ENCODE measurements around the gene MTUS2.

MTUS2 gene

DNA sequence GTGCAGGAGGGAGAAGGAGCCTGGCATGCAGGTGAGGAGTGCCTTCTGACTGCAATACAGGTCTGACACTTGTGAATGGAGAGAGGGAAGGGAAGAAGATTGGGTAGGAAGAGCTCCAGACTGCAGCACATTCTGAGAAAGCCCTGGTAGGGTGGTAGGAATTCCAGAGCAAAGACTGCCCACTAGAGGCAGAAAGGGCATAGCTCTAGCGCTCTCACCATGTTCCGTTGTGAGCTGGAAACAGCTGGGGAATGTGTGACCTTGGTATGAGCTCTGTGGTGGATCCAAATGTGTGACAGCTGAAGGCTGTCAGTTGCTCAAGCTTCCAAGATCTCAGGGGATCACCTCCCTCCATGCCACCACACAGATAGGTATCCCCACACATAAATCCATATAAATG, 2.9 kb upstream of the MTUS2 start:
- Histone ChIP-seq H3K79me2 (ENCODE audit: control insufficient read depth, low read length) (no peaks in the 10 kb centered on the region), H3K4me2 (ENCODE audit: low read length) (no peak overlapping the region), H3K4me3 (ENCODE audit: low read length) (no peak overlapping the region), H3K9me3 (ENCODE audit: control insufficient read depth, insufficient read depth, low read length) (no peaks in the 10 kb centered on the region), H3K9me2 (replicated peaks; ENCODE audit: control insufficient read depth, low read length) (no peaks in the 10 kb centered on the region), H3K36me3 (ENCODE audit: control insufficient read depth, low read length) (no peaks in the 10 kb centered on the region), H3F3A (ENCODE audit: control insufficient read depth, insufficient read depth) (no peaks in the 10 kb centered on the region), H3K27ac (ENCODE audit: low read depth, low read length) (no peak overlapping the region), H4K20me1 (ENCODE audit: control insufficient read depth, insufficient read depth, low read depth, low read length) (no peaks in the 10 kb centered on the region), H3K27me3 (ENCODE audit: control insufficient read depth, low read length) (peaks cover 15% of the 10 kb centered on the region), H3K4me1 (ENCODE audit: control insufficient read depth, low read length) (no peaks in the 10 kb centered on the region)
- no peak for TF ChIP-seq EZH2phosphoT487 (IDR thresholded peaks at IDR 0.05; ENCODE audit: borderline replicate concordance, low read length)
- TF ChIP-seq, protein P1, sequence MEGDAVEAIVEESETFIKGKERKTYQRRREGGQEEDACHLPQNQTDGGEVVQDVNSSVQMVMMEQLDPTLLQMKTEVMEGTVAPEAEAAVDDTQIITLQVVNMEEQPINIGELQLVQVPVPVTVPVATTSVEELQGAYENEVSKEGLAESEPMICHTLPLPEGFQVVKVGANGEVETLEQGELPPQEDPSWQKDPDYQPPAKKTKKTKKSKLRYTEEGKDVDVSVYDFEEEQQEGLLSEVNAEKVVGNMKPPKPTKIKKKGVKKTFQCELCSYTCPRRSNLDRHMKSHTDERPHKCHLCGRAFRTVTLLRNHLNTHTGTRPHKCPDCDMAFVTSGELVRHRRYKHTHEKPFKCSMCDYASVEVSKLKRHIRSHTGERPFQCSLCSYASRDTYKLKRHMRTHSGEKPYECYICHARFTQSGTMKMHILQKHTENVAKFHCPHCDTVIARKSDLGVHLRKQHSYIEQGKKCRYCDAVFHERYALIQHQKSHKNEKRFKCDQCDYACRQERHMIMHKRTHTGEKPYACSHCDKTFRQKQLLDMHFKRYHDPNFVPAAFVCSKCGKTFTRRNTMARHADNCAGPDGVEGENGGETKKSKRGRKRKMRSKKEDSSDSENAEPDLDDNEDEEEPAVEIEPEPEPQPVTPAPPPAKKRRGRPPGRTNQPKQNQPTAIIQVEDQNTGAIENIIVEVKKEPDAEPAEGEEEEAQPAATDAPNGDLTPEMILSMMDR (IDR thresholded peaks at IDR 0.05; ENCODE audit: low read depth, low read length, poor library complexity, severe bottlenecking), result no peak

DNA sequence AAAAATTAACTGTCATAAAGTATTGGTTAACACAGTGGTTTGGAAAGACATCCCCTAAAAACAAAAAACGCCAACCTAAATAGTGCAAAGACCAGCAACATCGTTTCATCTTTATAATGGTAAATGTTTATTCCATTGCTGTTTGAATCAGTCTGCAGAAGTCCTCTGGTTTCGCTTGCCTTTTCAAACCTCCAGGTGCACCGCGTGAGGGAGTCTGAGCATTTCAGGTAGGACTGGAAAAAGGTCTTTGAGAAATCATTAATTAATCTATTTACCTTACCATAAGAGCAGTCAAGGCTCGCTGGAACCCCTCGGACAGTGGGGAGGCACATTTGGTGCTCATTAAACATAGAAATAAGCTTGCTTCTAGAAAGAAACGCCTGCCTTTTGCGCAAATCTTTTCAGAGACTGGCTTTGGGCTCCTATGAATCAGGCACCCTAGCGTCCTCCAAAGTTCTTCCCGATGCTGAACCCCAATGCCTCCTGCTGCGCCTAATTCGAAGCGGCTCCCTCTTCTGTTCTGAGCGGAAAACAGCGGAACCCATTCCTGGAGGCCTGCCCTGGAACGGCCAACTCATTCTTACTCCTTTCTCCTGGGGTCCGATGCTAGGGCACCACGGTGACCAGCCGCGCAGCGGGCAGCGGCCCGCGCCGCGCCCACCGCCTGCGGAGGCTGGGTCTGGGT, 951 bp upstream of the MTUS2 start:
- TF ChIP-seq, protein P1 (IDR thresholded peaks at IDR 0.05; ENCODE audit: low read depth, low read length, poor library complexity, severe bottlenecking), result no peak
- no peak for TF ChIP-seq EZH2phosphoT487 (IDR thresholded peaks at IDR 0.05; ENCODE audit: borderline replicate concordance, low read length)
- Histone ChIP-seq H3K79me2 (ENCODE audit: control insufficient read depth, low read length) (no peaks in the 10 kb centered on the region), H3K4me1 (ENCODE audit: control insufficient read depth, low read length) (no peaks in the 10 kb centered on the region), H3K4me3 (ENCODE audit: low read length) (no peak overlapping the region), H3K9me3 (ENCODE audit: control insufficient read depth, insufficient read depth, low read length) (no peaks in the 10 kb centered on the region), H4K20me1 (ENCODE audit: control insufficient read depth, insufficient read depth, low read depth, low read length) (no peaks in the 10 kb centered on the region), H3K27ac (ENCODE audit: low read depth, low read length) (no peak overlapping the region), H3K36me3 (ENCODE audit: control insufficient read depth, low read length) (no peaks in the 10 kb centered on the region), H3F3A (ENCODE audit: control insufficient read depth, insufficient read depth) (no peaks in the 10 kb centered on the region), H3K9me2 (replicated peaks; ENCODE audit: control insufficient read depth, low read length) (no peaks in the 10 kb centered on the region), H3K4me2 (ENCODE audit: low read length) (no peak overlapping the region), H3K27me3 (ENCODE audit: control insufficient read depth, low read length) (peaks cover 14% of the 10 kb centered on the region)

DNA sequence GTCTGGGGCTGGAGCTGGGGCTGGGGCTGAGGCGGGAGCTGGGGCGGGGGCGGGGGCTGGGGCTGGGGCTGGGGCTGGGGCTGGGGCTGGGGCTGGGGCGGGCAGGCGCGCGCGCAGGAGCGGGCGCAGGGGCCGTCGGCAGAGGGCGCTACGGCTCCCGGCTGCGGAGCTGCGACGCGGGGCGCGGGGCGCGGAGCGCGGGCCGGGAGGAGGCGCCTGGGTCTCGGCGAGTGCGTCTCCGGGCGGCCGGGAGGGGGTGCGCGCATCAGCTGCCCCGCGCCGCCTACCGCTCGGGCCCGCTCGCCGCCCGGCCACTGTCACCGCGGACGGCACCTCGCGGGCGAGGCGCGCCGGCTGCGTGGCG, 422 bp upstream of the MTUS2 start:
- no peak overlapping the region for H3K4me3 ChIP-seq (ENCODE audit: low read length)
- H3K4me2 ChIP-seq (ENCODE audit: low read length), result no peak overlapping the region
- no peaks in the 10 kb centered on the region for H4K20me1 ChIP-seq (ENCODE audit: control insufficient read depth, insufficient read depth, low read depth, low read length)
- no peaks in the 10 kb centered on the region for H3K9me3 ChIP-seq (ENCODE audit: control insufficient read depth, insufficient read depth, low read length)
- no peaks in the 10 kb centered on the region for H3K9me2 ChIP-seq (replicated peaks; ENCODE audit: control insufficient read depth, low read length)
- H3K27ac ChIP-seq (ENCODE audit: low read depth, low read length), result no peak overlapping the region
- H3K4me1 ChIP-seq (ENCODE audit: control insufficient read depth, low read length), result no peaks in the 10 kb centered on the region
- no peaks in the 10 kb centered on the region for H3K79me2 ChIP-seq (ENCODE audit: control insufficient read depth, low read length)
- no peaks in the 10 kb centered on the region for H3K36me3 ChIP-seq (ENCODE audit: control insufficient read depth, low read length)
- peaks cover 11% of the 10 kb centered on the region for H3K27me3 ChIP-seq (ENCODE audit: control insufficient read depth, low read length)
- TF ChIP-seq, protein P1 (IDR thresholded peaks at IDR 0.05; ENCODE audit: low read depth, low read length, poor library complexity, severe bottlenecking), result no peak
- no peak for TF ChIP-seq EZH2phosphoT487 (IDR thresholded peaks at IDR 0.05; ENCODE audit: borderline replicate concordance, low read length)
- H3F3A ChIP-seq (ENCODE audit: control insufficient read depth, insufficient read depth), result no peaks in the 10 kb centered on the region

All from DOHH2 (cell line).